CD4-positive, alpha-beta T cell (primary cell): ENCODE measurements around the gene RPS6KA2. TPM values are rescaled to one million over a fixed set of nuclear protein-coding genes. Genes with fewer than 3 reads are reported as not detected.

Experiments
- ATAC-seq: fragments of 200-7000 bp; cut with Tn5 transposase; one replicate; pipeline ENCODE4 v1.10.0; 2022; ENCODE audit warnings: mild to moderate bottlenecking; ENCODE audit not compliant: poor library complexity
- CTCF ChIA-PET: fragments of 350-600 bp; sonication (Branson Sonifier 250); formaldehyde crosslinking; loops from one replicate; lab custom pipeline; 2021; ENCODE audit warnings: antibody characterized with exemption, inconsistent platforms; lab: Charles Lee
- POLR2A ChIA-PET: fragments of 350-600 bp; sonication (Branson Sonifier 250); formaldehyde crosslinking; loops from one replicate; lab custom pipeline; 2021; ENCODE audit warnings: antibody characterized with exemption, inconsistent platforms; lab: Charles Lee
- DNase-seq, 14 experiments: peaks; one replicate each; pipeline ENCODE4 v3.0.0-alpha.2; 2013 to 2020; ENCODE audit warnings: mixed read lengths in 2 of 14
- H3K27ac ChIP-seq, 2 donors: one replicate each; pipeline versions ENCODE4 v1.5.1 to v1.7.0; 2013; ENCODE audit warnings: low read length in 2 of 2, low read depth in 1 of 2, mild to moderate bottlenecking in 1 of 2
- H3K27me3 ChIP-seq, 2 experiments: 1 replicate in 1 of 2; 2 replicates in 1 of 2; pipeline versions ENCODE4 v1.6.1 to v1.7.0; 2013; ENCODE audit warnings: low read length in 2 of 2, control low read depth in 1 of 2, mild to moderate bottlenecking in 1 of 2, moderate library complexity in 1 of 2; ENCODE audit not compliant: insufficient read depth in 2 of 2, control insufficient read depth in 1 of 2
- H3K36me3 ChIP-seq: one replicate; pipeline ENCODE4 v1.6.1; 2013; ENCODE audit warnings: low read length, control low read depth; ENCODE audit not compliant: insufficient read depth
- H3K4me1 ChIP-seq: one replicate; pipeline ENCODE4 v1.6.1; 2013; ENCODE audit warnings: low read length, control low read depth; ENCODE audit not compliant: insufficient read depth
- H3K4me3 ChIP-seq: one replicate; pipeline ENCODE4 v1.5.1; 2013; ENCODE audit warnings: mild to moderate bottlenecking, low read length, moderate library complexity
- H3K9me3 ChIP-seq, 2 experiments: 1 replicate in 1 of 2; 2 replicates in 1 of 2; pipeline versions ENCODE4 v1.6.1 to v1.7.0; 2013; ENCODE audit warnings: low read length in 2 of 2, mild to moderate bottlenecking in 2 of 2, control low read depth in 1 of 2, moderate library complexity in 1 of 2; ENCODE audit not compliant: control insufficient read depth in 1 of 2, insufficient read depth in 1 of 2
- H3K27ac Mint-ChIP-seq: one replicate; pipeline ENCODE4 v1.8.0; 2020; ENCODE audit warnings: mixed read lengths
- H3K27me3 Mint-ChIP-seq: one replicate; pipeline ENCODE4 v1.8.0; 2021; ENCODE audit warnings: mixed read lengths
- H3K36me3 Mint-ChIP-seq: one replicate; pipeline ENCODE4 v1.8.0; 2021; ENCODE audit warnings: low read depth, mixed read lengths
- H3K4me1 Mint-ChIP-seq: one replicate; pipeline ENCODE4 v1.8.0; 2021; ENCODE audit warnings: low read depth, mixed read lengths
- H3K4me3 Mint-ChIP-seq: one replicate; pipeline ENCODE4 v1.8.0; 2020; ENCODE audit warnings: mild to moderate bottlenecking, mixed read lengths
- H3K9me3 Mint-ChIP-seq: one replicate; pipeline ENCODE4 v1.8.0; 2020; ENCODE audit warnings: mixed read lengths
- intact Hi-C, 2 experiments: fragments of 100-400 bp; cut with DNase I in 1 of 2; cut with micrococcal nuclease in 1 of 2; formaldehyde crosslinking; loops; one replicate each; pipeline versions ENCODE4 v1.15.1 to v1.9.0; 2023 to 2025; cut with DNase I, micrococcal nuclease
- total RNA-seq, 174 experiments: library from RNA in 2 of 174; stranded (reverse) in 2 of 174; gene quantifications; one replicate each; pipeline ENCODE4 v1.2.3 and lab custom pipeline; 2021 to 2026
- TF ChIP-seq, protein P1 (sequence below): fragments of 200-600 bp; IDR thresholded peaks from one replicate; pipeline ENCODE4 v1.8.0; 2022; ENCODE audit warnings: antibody characterized with exemption, mild to moderate bottlenecking

RPS6KA2 gene
- total RNA-seq, 2 experiments from 2014 or later, result 5.6 to 6.2 TPM

DNA sequence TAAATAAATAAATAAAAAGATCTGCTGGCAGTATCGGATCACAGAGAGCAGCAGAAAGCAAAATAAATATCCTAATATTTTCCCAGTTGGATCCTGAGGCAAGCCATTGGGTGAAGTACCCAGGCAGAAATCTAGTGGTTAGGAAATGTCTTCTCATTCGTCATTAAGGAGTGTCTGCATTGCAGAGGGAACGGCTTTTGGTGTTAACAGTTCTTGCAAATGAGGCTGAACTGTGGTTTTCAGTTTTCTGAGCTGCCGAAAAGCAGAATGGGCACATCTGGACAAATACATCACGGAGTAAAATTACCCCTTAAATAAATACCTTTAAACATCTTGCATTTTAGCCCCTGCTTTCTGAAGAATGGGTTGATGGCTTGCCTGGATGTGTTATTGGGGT is 162.1 kb downstream of the RPS6KA2 start:
- H3K9me3 Mint-ChIP-seq, result no peaks in the 10 kb centered on the region
- H3K36me3 ChIP-seq, result peaks cover 6% of the 10 kb centered on the region
- H3K27ac ChIP-seq, result no peak overlapping the region
- TF ChIP-seq, protein P1, sequence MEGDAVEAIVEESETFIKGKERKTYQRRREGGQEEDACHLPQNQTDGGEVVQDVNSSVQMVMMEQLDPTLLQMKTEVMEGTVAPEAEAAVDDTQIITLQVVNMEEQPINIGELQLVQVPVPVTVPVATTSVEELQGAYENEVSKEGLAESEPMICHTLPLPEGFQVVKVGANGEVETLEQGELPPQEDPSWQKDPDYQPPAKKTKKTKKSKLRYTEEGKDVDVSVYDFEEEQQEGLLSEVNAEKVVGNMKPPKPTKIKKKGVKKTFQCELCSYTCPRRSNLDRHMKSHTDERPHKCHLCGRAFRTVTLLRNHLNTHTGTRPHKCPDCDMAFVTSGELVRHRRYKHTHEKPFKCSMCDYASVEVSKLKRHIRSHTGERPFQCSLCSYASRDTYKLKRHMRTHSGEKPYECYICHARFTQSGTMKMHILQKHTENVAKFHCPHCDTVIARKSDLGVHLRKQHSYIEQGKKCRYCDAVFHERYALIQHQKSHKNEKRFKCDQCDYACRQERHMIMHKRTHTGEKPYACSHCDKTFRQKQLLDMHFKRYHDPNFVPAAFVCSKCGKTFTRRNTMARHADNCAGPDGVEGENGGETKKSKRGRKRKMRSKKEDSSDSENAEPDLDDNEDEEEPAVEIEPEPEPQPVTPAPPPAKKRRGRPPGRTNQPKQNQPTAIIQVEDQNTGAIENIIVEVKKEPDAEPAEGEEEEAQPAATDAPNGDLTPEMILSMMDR, result no peak
- intact Hi-C loops, result no loop called here
- no peak for ATAC-seq
- no peaks in the 10 kb centered on the region for H3K36me3 Mint-ChIP-seq
- no peak overlapping the region for H3K4me3 ChIP-seq
- H3K4me3 Mint-ChIP-seq, result no peak overlapping the region
- no peaks in the 10 kb centered on the region for H3K9me3 ChIP-seq
- no peaks in the 10 kb centered on the region for H3K27me3 ChIP-seq
- no peaks in the 10 kb centered on the region for H3K27me3 Mint-ChIP-seq
- ChIA-PET CTCF (interaction anchor here (1.3 kb wide), 1 partner anchor 9 kb away, joined by 3 read pairs; no protein-coding TSS in a partner anchor), POLR2A (no interaction called here)
- no peaks in the 10 kb centered on the region for H3K4me1 ChIP-seq
- DNase-seq, result no peak
- H3K4me1 Mint-ChIP-seq, result no peaks in the 10 kb centered on the region
- H3K27ac Mint-ChIP-seq, result no peak overlapping the region

- H3K27me3 ChIP-seq, result no peaks in the 10 kb centered on the region
- POLR2A ChIA-PET, result no interaction called here
- Mint-ChIP-seq H3K4me1 (no peaks in the 10 kb centered on the region), H3K27me3 (no peaks in the 10 kb centered on the region), H3K9me3 (no peaks in the 10 kb centered on the region), H3K36me3 (peaks cover 1% of the 10 kb centered on the region), H3K4me3 (no peak overlapping the region), H3K27ac (no peak overlapping the region)
- intact Hi-C loops, result no loop called here
- CTCF ChIA-PET, result no interaction called here
- ATAC-seq (no peak), DNase-seq (no peak)
- H3K9me3 ChIP-seq, result peaks cover 0 to under 1% of the 10 kb centered on the region in 2 experiments
- no peak overlapping the region for H3K27ac ChIP-seq
- no peak overlapping the region for H3K4me3 ChIP-seq
- peaks cover 4% of the 10 kb centered on the region for H3K36me3 ChIP-seq
- TF ChIP-seq, protein P1, result no peak
- H3K4me1 ChIP-seq, result no peaks in the 10 kb centered on the region
Observed at GRCh38 chr6:166464068-166465002, 162.7 kb downstream of the RPS6KA2 start.

- CTCF ChIA-PET, result no interaction called here
- H3K27ac Mint-ChIP-seq, result no peak overlapping the region
- no peak overlapping the region for H3K4me3 ChIP-seq
- H3K4me3 Mint-ChIP-seq, result no peak overlapping the region
- H3K27ac ChIP-seq, result no peak overlapping the region
- no peaks in the 10 kb centered on the region for H3K27me3 Mint-ChIP-seq
- no peaks in the 10 kb centered on the region for H3K9me3 Mint-ChIP-seq
- peaks cover 0 to 3% of the 10 kb centered on the region in 2 experiments for H3K9me3 ChIP-seq
- H3K27me3 ChIP-seq, result no peaks in the 10 kb centered on the region
- TF ChIP-seq, protein P1, result no peak
- DNase-seq (no peak), ATAC-seq (no peak)
- peaks cover 10% of the 10 kb centered on the region for H3K36me3 Mint-ChIP-seq
- no peaks in the 10 kb centered on the region for H3K4me1 ChIP-seq
- no peaks in the 10 kb centered on the region for H3K4me1 Mint-ChIP-seq
- intact Hi-C loops, result no loop called here
- POLR2A ChIA-PET, result no interaction called here
- no peaks in the 10 kb centered on the region for H3K36me3 ChIP-seq
Observed at GRCh38 chr6:166463359-166464067, 163.5 kb downstream of the RPS6KA2 start.
